COR-L47 (cell line): ENCODE data around the gene CRB2.

Experiments used
- DNase-seq: peaks from one replicate; lab custom pipeline; 2025; lab: John Stamatoyannopoulos, UW

The CRB2 gene

GRCh38 chr9:123348317-123348992 lies 7.5 kb upstream of the CRB2 start:
- no peak for DNase-seq

- no peak for DNase-seq
Observed at GRCh38 chr9:123349033-123349432, 7.0 kb upstream of the CRB2 start.

DNA sequence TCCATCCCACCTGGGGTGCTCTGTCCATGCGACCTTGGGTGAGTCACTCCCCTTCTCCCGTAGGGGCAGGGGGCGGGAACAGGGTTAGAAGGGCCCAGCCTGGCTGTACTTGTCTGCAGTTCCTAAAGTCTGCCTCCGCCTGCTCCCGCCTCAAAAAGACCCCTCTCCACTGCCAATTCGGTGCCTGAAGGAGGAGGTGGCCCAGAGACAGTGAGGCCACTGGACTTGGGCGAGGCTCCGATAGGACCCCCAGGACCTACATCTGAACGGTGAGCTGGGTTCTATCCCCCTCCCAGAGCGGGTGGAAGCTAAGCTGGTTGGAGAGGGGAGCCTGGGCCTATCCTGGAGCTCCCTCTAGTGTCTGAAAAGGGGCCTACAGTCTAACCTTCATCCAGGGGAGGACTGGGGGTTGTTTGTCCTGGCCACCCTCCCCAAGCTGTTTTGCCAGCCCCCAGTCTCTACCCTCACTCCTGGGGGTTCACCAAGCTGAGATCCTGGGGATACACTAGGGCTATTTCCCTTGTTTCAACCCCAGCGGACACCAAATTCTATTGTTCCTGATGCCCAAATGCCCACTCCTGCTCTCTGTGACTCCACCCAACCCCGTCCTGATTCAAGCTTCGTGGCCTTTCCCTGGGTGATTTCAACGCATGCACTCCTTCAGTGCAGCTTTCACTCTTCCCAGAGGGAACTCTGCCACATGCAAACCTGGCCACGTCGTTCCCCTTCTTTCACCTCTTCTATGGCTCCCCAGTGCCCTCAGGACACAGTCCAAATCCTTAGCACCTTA lies 6.1 kb upstream of the CRB2 start:
- peak; percentile 40 for DNase-seq

- no peak for DNase-seq
Observed at GRCh38 chr9:123350590-123351310, 5.2 kb upstream of the CRB2 start.

DNA sequence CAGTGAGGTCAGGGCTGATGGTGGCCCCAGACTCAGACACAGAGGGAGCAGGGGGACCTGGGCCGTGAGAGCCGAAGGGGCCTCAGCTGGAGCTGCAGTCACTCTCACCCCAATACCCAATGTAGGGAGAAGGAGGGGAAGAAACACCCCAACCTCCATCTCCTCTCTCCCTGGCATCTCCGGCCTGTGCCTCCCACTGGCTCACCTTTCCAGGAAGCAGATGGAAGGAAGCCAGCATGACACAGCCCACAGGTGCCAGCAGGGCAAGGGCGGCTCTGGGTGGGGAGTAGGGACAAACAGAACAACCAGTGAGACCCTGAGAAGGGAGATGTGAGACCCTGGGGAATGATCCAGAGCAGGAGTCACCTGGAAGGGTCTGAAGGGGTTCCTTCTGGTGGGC lies 3.0 kb upstream of the CRB2 start:
- no peak for DNase-seq

GRCh38 chr9:123353984-123354591 lies 1.9 kb upstream of the CRB2 start:
- DNase-seq: peak; percentile 39

- DNase-seq: no peak
Observed at GRCh38 chr9:123354806-123355508, 1.0 kb upstream of the CRB2 start.

GRCh38 chr9:123356851-123357742 lies 1.1 kb downstream of the CRB2 start:
- no peak for DNase-seq

DNA sequence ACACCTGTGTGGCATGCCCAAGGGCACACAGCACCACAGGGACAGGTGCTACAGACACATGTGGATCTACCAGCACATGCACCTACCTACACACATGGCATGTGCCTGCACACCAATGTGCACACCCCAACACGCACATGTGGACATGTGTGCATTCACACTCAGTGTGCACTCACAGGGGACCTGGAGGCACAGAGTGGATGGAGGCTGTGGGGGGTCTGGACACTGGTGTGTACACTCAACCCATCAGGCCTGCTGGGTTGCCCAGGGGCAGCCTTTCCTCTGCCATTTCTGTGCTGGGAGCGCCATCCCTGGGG lies 1.7 kb downstream of the CRB2 start:
- no peak for DNase-seq

- DNase-seq: no peak
Observed at GRCh38 chr9:123358181-123358905, 2.3 kb downstream of the CRB2 start.

- no peak for DNase-seq
Observed at GRCh38 chr9:123359106-123359505, 3.1 kb downstream of the CRB2 start.

GRCh38 chr9:123359546-123359945 lies 3.5 kb downstream of the CRB2 start:
- no peak for DNase-seq

GRCh38 chr9:123360161-123361085 lies 4.4 kb downstream of the CRB2 start:
- DNase-seq: no peak

DNA sequence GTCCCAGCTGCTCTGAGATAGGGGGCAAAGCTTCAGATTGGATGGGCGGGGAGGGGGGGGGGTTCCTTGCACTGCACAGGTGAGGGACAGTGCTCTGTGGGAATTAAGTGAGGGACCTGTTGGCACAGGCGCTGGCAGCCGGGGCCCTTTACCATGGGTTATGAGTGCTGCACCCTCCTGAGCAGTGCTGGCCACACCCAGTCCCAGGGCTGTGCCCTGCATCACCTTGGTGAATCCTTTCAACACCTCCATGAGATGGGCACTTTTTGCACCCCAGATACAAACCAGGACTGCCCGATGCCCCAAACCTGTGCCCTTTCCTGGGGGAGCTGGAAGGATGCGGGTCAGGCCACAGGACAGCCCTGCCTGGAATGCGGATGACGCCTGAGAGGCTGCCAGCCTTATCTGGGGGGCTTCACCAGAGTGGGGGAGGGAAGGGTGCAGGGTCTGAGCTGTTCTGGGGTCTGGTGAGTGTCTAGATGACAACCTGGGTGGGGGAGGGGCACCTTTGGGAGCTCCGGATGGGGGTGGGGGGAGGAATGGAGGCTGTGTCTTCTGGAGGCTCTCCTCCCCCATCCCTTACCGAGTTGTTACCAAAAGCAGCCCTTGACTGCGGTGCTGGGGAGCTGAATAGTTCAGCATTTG lies 5.2 kb downstream of the CRB2 start:
- DNase-seq: no peak

DNA sequence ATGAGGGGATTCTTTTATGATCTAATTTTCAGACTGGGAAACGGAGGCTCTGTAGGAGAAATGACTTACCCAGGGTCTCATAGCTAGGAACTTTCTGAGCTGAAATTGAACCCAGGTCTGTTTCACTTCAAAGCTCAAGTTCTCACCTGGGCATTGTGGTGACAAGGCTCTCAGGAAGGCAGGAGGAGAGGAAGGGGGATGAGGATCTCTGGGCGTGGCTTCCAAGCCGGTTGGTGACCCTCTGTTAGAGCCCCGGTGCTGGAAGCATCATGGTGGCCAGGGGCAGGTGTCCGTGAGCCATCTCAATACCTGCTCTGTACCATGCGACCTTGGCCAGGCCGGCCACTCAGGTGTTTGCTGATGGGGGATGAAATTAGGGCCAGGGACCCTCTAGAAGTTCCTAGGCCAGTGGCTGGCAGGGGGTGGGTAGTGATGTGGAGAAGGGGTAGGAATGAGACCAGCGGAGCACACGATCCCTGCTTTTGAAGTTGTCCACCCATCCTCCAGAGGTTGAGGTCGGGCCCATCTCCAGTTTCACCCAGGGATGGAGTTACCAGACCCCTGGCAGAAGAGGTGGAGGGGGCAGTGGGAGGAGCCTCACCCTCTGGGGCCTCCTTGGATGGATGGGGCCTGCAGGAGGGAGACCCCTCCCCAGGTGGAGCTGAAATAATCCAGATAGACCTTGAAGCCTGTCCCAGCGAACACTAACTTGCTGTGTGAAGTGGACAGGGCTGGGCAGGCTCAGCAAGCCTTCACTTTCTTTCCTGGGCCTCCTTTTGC lies 5.9 kb downstream of the CRB2 start:
- DNase-seq: no peak

- DNase-seq: no peak
Observed at GRCh38 chr9:123362856-123363255, 6.9 kb downstream of the CRB2 start.

DNA sequence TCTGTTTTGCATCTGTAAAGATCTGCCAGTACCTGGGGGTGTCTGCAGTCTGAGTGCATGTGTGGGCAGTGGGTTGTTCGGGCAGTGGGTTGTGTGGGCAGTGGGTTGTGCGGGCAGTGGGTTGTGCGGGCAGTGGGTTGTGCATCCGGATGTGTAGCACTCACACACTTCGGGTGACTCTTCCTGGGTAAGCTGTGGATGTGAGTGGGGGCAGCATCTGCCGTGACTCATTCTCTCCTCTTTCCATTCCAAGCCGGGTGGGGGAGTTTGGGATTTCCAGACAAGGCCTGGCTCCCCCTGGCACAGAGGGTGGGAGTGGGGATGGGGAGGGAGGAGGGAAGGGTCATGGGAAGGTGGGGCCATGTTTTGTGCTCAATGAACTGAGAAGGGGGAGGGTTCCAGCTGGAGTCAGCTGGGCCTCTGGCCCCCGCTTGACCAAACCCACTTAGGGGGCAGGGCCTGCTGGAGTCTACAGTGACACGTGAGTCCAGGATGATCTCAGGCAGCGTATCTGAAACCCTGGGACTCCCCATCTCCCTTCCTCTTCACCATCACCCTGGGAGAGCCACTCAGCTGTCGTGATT lies 8.3 kb downstream of the CRB2 start:
- DNase-seq: no peak
